HEK293 (cell line): ENCODE measurements around the gene DCAF6.
"Not testable (repeated sequence)": the region's sequence is repeated elsewhere in the genome, so short reads cannot be mapped to it uniquely, and the experiment has no call there.

ENCODE experiments used
- CTCF ChIA-PET: fragments of 350-600 bp; formaldehyde crosslinking; extraction: SDS; loops from one replicate; lab custom pipeline; 2021; ENCODE audit warnings: antibody characterized with exemption; lab: Yijun Ruan, JAX
- POLR2A ChIA-PET: fragments of 300-600 bp; formaldehyde crosslinking; extraction: SDS; loops from one replicate; lab custom pipeline; 2020; ENCODE audit warnings: antibody characterized with exemption, inconsistent platforms; lab: Yijun Ruan, JAX
- H3K27ac ChIP-seq: fragments of 200-500 bp; sonication (Bioruptor generic); 2 replicates; pipeline ENCODE4 v1.5.1; 2014; ENCODE audit warnings: low read depth, low read length, control low read depth, inconsistent platforms; ENCODE audit errors: extremely low read depth
- H3K36me3 ChIP-seq, 2 experiments: fragments of 200-500 bp in 1 of 2; sonication (Bioruptor generic) in 1 of 2; 1 replicate in 1 of 2; 2 replicates in 1 of 2; pipeline ENCODE4 v1.5.1; 2014 to 2017; ENCODE audit warnings: inconsistent platforms in 2 of 2, low read length in 2 of 2; ENCODE audit not compliant: control insufficient read depth in 2 of 2, insufficient read depth in 1 of 2
- H3K4me1 ChIP-seq: fragments of 200-500 bp; sonication (Bioruptor generic); 2 replicates; pipeline ENCODE4 v1.5.1; 2014; ENCODE audit warnings: mild to moderate bottlenecking, low read length, inconsistent platforms; ENCODE audit not compliant: control insufficient read depth, insufficient read depth
- H3K4me3 ChIP-seq: 2 replicates; pipeline ENCODE4 v1.5.1; 2011; ENCODE audit warnings: low read depth, mild to moderate bottlenecking, control low read depth, low read length, moderate library complexity
- H3K9me3 ChIP-seq: fragments of 200-500 bp; sonication (Bioruptor generic); 2 replicates; pipeline ENCODE4 v1.5.1; 2014; ENCODE audit warnings: low read depth, low read length, inconsistent platforms; ENCODE audit not compliant: control insufficient read depth, insufficient read depth
- GFI1B ChIP-seq: fragments of 450-650 bp; formaldehyde crosslinking; IDR thresholded peaks from 2 replicates; pipeline ENCODE4 v1.5.1; 2016; ENCODE audit warnings: missing biosample characterization, missing genetic modification characterization
- HOXD13 ChIP-seq: sonication (generic); formaldehyde crosslinking; IDR thresholded peaks from 2 replicates; pipeline ENCODE4 v1.8.0; 2022; ENCODE audit warnings: missing genetic modification reagents, borderline replicate concordance
- ZBTB17 ChIP-seq: fragments of 450-650 bp; formaldehyde crosslinking; IDR thresholded peaks from 2 replicates; pipeline ENCODE4 v1.5.1; 2016; ENCODE audit warnings: missing biosample characterization, missing genetic modification characterization
- ZEB2 ChIP-seq: fragments of 450-650 bp; formaldehyde crosslinking; IDR thresholded peaks from 2 replicates; pipeline ENCODE4 v1.5.1; 2016; ENCODE audit warnings: missing biosample characterization, missing genetic modification characterization
- ZFP37 ChIP-seq: fragments of 450-650 bp; formaldehyde crosslinking; IDR thresholded peaks from 2 replicates; pipeline ENCODE4 v1.5.1; 2016; ENCODE audit warnings: missing biosample characterization, missing genetic modification characterization
- ZFP69B ChIP-seq: fragments of 450-650 bp; formaldehyde crosslinking; IDR thresholded peaks from 2 replicates; pipeline ENCODE4 v1.5.1; 2016; ENCODE audit warnings: missing biosample characterization, missing genetic modification characterization
- ZNF146 ChIP-seq: fragments of 450-650 bp; formaldehyde crosslinking; IDR thresholded peaks from 2 replicates; pipeline ENCODE4 v1.5.1; 2016; ENCODE audit warnings: missing biosample characterization, missing genetic modification characterization
- ZNF157 ChIP-seq: fragments of 450-650 bp; formaldehyde crosslinking; IDR thresholded peaks from 2 replicates; pipeline ENCODE4 v1.5.1; 2016; ENCODE audit warnings: missing biosample characterization, missing genetic modification characterization
- ZNF549 ChIP-seq: fragments of 450-650 bp; IDR thresholded peaks from 2 replicates; pipeline ENCODE4 v1.5.1; 2018; ENCODE audit warnings: missing biosample characterization, missing genetic modification characterization, mild to moderate bottlenecking, inconsistent platforms, moderate library complexity
- ZNF629 ChIP-seq: fragments of 450-650 bp; formaldehyde crosslinking; IDR thresholded peaks from 2 replicates; pipeline ENCODE4 v1.5.1; 2017; ENCODE audit warnings: missing biosample characterization, missing genetic modification characterization
- ZNF670 ChIP-seq: fragments of 450-650 bp; formaldehyde crosslinking; IDR thresholded peaks from 2 replicates; pipeline ENCODE4 v1.5.1; 2016; ENCODE audit warnings: missing biosample characterization, missing genetic modification characterization, low read depth
- TF ChIP-seq, protein P1 (sequence below): fragments of 450-650 bp; formaldehyde crosslinking; conservative IDR thresholded peaks from 2 replicates; pipeline ENCODE4 v1.5.1; 2016; ENCODE audit warnings: low read depth, missing biosample characterization, missing genetic modification characterization
- TF ChIP-seq, protein P2 (sequence below): fragments of 450-650 bp; formaldehyde crosslinking; IDR thresholded peaks from 2 replicates; pipeline ENCODE4 v1.5.1; 2016; ENCODE audit warnings: missing biosample characterization, missing genetic modification characterization
- TF ChIP-seq, protein P3 (sequence below): fragments of 450-650 bp; formaldehyde crosslinking; IDR thresholded peaks from 2 replicates; pipeline ENCODE4; 2016; ENCODE audit warnings: missing biosample characterization, missing genetic modification characterization
- TF ChIP-seq, protein P4 (sequence below): fragments of 450-650 bp; formaldehyde crosslinking; IDR thresholded peaks from 2 replicates; pipeline ENCODE4 v1.5.1; 2016; ENCODE audit warnings: missing biosample characterization, missing genetic modification characterization
- TF ChIP-seq, protein P5 (sequence below): fragments of 450-650 bp; formaldehyde crosslinking; optimal IDR thresholded peaks from 2 replicates; pipeline ENCODE3; 2016; ENCODE audit warnings: missing biosample characterization, mild to moderate bottlenecking, missing genetic modification characterization

DCAF6 gene

DNA sequence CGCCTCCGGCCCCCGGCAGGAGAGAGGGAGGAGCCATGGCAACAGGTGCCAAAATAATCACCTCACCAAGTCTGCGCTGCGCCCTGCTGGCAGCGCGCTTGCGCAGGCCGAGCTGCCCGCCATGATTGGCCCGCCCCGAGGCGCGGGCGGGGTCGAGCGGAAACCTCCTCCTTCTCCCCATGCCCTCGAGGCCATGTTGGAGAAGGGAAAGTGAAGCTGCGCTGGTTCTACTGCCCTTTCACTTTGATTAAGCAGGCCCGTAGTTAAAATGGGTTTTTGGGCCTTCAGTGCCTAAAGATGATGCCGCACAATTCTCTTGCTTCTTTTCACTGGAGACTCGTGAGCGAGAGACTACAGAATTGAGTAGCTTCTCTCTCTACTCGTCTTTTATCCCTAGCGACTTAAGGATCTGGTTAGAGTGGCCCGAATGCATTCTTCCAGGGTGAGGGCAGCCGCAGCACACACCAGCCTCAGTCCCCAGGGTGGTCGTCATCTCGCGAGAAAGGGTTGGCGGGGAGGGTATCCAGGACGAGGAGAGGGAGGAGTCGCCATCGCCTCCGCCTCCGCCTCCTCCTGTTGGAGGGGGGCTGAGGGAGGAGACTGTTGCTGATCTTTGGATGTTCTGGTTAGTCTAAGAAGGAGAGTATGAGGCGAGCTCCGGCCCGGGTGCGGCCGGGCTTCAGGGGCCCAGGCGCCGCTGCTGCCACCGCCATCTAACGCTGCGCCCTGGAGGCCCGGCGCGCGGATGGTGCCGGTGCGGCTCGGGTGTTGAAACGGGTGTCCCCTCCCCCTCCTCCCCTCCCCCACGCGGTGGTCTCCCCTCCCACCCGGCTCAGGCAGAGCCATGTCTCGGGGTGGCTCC is at the start of gene DCAF6 (continued):
- TF ChIP-seq, protein P1, sequence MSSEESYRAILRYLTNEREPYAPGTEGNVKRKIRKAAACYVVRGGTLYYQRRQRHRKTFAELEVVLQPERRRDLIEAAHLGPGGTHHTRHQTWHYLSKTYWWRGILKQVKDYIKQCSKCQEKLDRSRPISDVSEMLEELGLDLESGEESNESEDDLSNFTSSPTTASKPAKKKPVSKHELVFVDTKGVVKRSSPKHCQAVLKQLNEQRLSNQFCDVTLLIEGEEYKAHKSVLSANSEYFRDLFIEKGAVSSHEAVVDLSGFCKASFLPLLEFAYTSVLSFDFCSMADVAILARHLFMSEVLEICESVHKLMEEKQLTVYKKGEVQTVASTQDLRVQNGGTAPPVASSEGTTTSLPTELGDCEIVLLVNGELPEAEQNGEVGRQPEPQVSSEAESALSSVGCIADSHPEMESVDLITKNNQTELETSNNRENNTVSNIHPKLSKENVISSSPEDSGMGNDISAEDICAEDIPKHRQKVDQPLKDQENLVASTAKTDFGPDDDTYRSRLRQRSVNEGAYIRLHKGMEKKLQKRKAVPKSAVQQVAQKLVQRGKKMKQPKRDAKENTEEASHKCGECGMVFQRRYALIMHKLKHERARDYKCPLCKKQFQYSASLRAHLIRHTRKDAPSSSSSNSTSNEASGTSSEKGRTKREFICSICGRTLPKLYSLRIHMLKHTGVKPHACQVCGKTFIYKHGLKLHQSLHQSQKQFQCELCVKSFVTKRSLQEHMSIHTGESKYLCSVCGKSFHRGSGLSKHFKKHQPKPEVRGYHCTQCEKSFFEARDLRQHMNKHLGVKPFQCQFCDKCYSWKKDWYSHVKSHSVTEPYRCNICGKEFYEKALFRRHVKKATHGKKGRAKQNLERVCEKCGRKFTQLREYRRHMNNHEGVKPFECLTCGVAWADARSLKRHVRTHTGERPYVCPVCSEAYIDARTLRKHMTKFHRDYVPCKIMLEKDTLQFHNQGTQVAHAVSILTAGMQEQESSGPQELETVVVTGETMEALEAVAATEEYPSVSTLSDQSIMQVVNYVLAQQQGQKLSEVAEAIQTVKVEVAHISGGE: peak; percentile 43
- TF ChIP-seq ZBTB17 (tag by site-specific recombination): peak; percentile 97
- TF ChIP-seq ZFP69B: peak; percentile 50; the same call in 1 of the 2 replicates
- peak; percentile 59; the same call in 1 of the 2 replicates for TF ChIP-seq ZNF157 (tag by site-specific recombination)
- no peak for TF ChIP-seq ZEB2 (tag by site-specific recombination)
- no peak; the same call in 1 of the 2 replicates for TF ChIP-seq GFI1B (tag by site-specific recombination)

DNA sequence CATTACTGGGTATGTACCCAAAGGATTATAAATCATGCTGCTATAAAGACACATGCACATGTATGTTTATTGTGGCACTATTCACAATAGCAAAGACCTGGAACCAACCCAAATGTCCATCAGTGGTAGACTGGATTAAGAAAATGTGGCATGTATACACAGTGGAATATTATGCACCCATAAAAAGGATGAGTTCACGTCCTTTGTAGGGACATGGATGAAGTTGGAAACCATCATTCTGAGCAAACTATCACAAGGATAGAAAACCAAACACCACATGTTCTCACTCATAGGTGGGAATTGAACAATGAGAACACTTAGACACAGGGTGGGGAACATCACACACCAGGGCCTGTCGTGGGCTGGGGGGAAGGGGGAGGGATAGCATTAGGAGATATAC is 49.3 kb upstream of the DCAF6 start:
- POLR2A ChIA-PET, H3K9me3 ChIP-seq, H3K36me3 ChIP-seq, H3K4me3 ChIP-seq, H3K4me1 ChIP-seq, H3K27ac ChIP-seq, CTCF ChIA-PET: not testable (repeated sequence)
- TF ChIP-seq ZNF146 (tag by site-specific recombination): peak; percentile 74

DNA sequence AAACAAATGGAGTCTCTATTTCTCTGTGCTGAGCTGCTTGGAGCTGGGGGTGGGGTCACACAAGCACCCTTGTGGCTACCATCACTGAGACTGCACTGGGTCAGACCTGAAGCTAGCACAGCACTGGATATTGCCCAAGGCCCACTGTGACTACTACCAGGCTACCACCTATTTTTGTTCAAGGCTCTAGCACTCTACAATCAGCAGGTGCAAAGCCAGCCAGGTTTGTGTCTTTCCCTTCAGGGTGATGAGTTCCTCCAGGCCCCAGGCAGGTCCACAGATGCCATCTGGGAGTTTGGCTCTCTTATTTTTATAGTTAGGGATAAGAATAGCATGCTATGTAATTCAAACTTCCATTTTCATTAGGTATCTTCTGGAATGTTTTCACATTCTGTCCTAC is 46.1 kb upstream of the DCAF6 start:
- Histone ChIP-seq H3K27ac (no peak overlapping the region), H3K9me3 (no peaks in the 10 kb centered on the region), H3K4me3 (no peak overlapping the region), H3K36me3 (no peaks in the 10 kb centered on the region)
- CTCF ChIA-PET: no interaction called here
- POLR2A ChIA-PET: no interaction called here
- TF ChIP-seq ZFP37 (no peak), ZNF629 (tag by site-specific recombination) (no peak), HOXD13 (CRISPR knock-in tag) (no peak), ZNF670 (tag by site-specific recombination) (no peak), ZNF549 (tag by site-specific recombination) (no peak)
- TF ChIP-seq, protein P2, sequence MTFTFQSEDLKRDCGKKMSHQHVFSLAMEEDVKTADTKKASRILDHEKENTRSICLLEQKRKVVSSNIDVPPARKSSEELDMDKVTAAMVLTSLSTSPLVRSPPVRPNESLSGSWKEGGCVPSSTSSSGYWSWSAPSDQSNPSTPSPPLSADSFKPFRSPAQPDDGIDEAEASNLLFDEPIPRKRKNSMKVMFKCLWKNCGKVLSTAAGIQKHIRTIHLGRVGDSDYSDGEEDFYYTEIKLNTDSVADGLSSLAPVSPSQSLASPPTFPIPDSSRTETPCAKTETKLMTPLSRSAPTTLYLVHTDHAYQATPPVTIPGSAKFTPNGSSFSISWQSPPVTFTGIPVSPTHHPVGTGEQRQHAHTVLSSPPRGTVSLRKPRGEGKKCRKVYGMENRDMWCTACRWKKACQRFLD (tag by site-specific recombination): no peak
- TF ChIP-seq, protein P3, sequence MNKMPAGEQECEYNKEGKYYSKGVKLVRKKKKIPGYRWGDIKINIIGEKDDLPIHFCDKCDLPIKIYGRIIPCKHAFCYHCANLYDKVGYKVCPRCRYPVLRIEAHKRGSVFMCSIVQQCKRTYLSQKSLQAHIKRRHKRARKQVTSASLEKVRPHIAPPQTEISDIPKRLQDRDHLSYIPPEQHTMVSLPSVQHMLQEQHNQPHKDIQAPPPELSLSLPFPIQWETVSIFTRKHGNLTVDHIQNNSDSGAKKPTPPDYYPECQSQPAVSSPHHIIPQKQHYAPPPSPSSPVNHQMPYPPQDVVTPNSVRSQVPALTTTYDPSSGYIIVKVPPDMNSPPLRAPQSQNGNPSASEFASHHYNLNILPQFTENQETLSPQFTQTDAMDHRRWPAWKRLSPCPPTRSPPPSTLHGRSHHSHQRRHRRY: no peak
- TF ChIP-seq, protein P4, sequence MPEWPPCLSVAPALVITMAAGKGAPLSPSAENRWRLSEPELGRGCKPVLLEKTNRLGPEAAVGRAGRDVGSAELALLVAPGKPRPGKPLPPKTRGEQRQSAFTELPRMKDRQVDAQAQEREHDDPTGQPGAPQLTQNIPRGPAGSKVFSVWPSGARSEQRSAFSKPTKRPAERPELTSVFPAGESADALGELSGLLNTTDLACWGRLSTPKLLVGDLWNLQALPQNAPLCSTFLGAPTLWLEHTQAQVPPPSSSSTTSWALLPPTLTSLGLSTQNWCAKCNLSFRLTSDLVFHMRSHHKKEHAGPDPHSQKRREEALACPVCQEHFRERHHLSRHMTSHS (tag by site-specific recombination): no peak
- TF ChIP-seq, protein P5, sequence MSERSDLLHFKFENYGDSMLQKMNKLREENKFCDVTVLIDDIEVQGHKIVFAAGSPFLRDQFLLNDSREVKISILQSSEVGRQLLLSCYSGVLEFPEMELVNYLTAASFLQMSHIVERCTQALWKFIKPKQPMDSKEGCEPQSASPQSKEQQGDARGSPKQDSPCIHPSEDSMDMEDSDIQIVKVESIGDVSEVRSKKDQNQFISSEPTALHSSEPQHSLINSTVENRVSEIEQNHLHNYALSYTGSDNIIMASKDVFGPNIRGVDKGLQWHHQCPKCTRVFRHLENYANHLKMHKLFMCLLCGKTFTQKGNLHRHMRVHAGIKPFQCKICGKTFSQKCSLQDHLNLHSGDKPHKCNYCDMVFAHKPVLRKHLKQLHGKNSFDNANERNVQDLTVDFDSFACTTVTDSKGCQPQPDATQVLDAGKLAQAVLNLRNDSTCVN (tag by site-specific recombination): no peak
- TF ChIP-seq, all 188 proteins: peak for 0
- H3K4me1 ChIP-seq: no peaks in the 10 kb centered on the region
